NB4 (cell line): ENCODE data around the gene CIT.

Experiments
- POLR2A ChIP-seq: IDR thresholded peaks from 2 replicates; pipeline ENCODE4 v1.6.1; 2011; ENCODE audit warnings: mild to moderate bottlenecking; ENCODE audit not compliant: insufficient read length; ENCODE audit errors: extremely low read depth
- TF ChIP-seq, protein P1 (sequence below): IDR thresholded peaks from one replicate; pipeline ENCODE4 v1.5.1; 2012; ENCODE audit warnings: low read depth, low read length
- TF ChIP-seq, protein P2 (sequence below): IDR thresholded peaks from 2 replicates; pipeline ENCODE4 v1.6.1; 2011; ENCODE audit warnings: low read depth, low read length

DNA sequence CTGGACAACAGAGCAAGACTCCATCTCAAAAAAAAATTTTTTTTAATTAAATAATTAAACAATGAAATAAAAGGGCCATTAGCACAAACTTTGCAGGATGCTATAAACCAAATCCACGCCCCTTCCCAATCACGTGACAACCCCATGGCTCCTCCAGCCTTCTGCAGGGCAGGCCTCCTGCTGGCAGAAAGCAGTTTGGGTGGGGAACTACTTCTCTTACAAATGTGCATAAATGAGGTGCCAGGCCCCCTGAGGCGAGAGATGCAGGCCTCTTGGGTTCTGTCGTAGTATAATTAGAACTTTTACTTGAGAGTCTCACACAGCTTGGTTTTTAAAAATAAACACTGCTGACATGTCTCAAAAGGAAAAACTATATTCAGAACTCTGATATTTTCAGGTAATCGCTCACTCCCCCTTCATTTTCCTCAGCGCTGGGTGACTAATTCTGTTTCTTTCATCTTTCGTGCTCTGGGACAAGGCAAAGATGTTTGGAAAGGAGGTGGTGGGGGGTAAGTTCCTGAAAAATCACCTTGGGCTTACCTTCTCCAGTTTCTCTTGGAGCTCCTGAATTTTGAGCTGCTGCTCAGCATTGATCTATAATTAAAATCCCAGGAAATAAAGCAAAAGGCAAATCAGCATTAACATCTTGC lies 101.7 kb downstream of the CIT start:
- TF ChIP-seq, protein P1, sequence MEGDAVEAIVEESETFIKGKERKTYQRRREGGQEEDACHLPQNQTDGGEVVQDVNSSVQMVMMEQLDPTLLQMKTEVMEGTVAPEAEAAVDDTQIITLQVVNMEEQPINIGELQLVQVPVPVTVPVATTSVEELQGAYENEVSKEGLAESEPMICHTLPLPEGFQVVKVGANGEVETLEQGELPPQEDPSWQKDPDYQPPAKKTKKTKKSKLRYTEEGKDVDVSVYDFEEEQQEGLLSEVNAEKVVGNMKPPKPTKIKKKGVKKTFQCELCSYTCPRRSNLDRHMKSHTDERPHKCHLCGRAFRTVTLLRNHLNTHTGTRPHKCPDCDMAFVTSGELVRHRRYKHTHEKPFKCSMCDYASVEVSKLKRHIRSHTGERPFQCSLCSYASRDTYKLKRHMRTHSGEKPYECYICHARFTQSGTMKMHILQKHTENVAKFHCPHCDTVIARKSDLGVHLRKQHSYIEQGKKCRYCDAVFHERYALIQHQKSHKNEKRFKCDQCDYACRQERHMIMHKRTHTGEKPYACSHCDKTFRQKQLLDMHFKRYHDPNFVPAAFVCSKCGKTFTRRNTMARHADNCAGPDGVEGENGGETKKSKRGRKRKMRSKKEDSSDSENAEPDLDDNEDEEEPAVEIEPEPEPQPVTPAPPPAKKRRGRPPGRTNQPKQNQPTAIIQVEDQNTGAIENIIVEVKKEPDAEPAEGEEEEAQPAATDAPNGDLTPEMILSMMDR = no peak
- TF ChIP-seq POLR2A = no peak
- TF ChIP-seq, protein P2, sequence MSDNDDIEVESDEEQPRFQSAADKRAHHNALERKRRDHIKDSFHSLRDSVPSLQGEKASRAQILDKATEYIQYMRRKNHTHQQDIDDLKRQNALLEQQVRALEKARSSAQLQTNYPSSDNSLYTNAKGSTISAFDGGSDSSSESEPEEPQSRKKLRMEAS = no peak
